Panc1 (cell line): ENCODE data around the gene ZCCHC24. TPM values are rescaled to one million over a fixed set of nuclear protein-coding genes. Genes with fewer than 3 reads are reported as not detected.

Experiments used
- ATAC-seq: fragments of 200-7000 bp; cut with Tn5 transposase; 2 replicates; pipeline ENCODE4 v1.9.1; 2020; ENCODE audit warnings: mild to moderate bottlenecking, moderate library complexity
- BruUV-seq: library from RNA; stranded (reverse); fragments of 400-500 nt; replicated peaks from 2 replicates; lab custom pipeline; 2021; lab: Mats Ljungman, UMichigan
- CTCF ChIA-PET: fragments of 300-600 bp; sonication (Branson Sonifier 250); formaldehyde crosslinking; loops from one replicate; lab custom pipeline; 2022; ENCODE audit warnings: antibody characterized with exemption; lab: Charles Lee
- POLR2A ChIA-PET: fragments of 300-600 bp; sonication (Branson Sonifier 250); formaldehyde crosslinking; loops from one replicate; lab custom pipeline; 2022; ENCODE audit warnings: antibody characterized with exemption; lab: Charles Lee
- DNase-seq: peaks from one replicate; pipeline ENCODE4 v3.0.0-alpha.2; 2010; ENCODE audit warnings: low read depth, low spot score
- H3K27ac ChIP-seq: 2 replicates; pipeline ENCODE4 v1.5.1; 2011; ENCODE audit warnings: mild to moderate bottlenecking, low read length, inconsistent platforms
- H3K27me3 ChIP-seq: fragments of 200-500 bp; sonication (Bioruptor generic); 2 replicates; pipeline ENCODE4 v1.6.0; 2014; ENCODE audit warnings: low read length, inconsistent platforms; ENCODE audit not compliant: control insufficient read depth, insufficient read depth
- H3K36me3 ChIP-seq: fragments of 200-500 bp; sonication (Bioruptor generic); 2 replicates; pipeline ENCODE4 v1.5.1; 2014; ENCODE audit warnings: inconsistent platforms, mild to moderate bottlenecking, low read length, moderate library complexity; ENCODE audit not compliant: control insufficient read depth, insufficient read depth
- H3K4me1 ChIP-seq: 2 replicates; pipeline ENCODE4 v1.5.1; 2011; ENCODE audit warnings: inconsistent platforms, mild to moderate bottlenecking, low read length, moderate library complexity; ENCODE audit not compliant: control insufficient read depth, insufficient read depth
- H3K4me3 ChIP-seq, 2 experiments: 2 replicates each; pipeline ENCODE4 v1.5.1; 2011 to 2012; ENCODE audit warnings: low read depth in 2 of 2, low read length in 2 of 2, mild to moderate bottlenecking in 2 of 2, inconsistent platforms in 1 of 2, moderate library complexity in 1 of 2
- H3K9me3 ChIP-seq: fragments of 200-500 bp; sonication (Bioruptor generic); 2 replicates; pipeline ENCODE4 v1.5.1; 2014; ENCODE audit warnings: low read depth, mild to moderate bottlenecking, inconsistent platforms, low read length, moderate library complexity; ENCODE audit not compliant: control insufficient read depth, insufficient read depth
- CTCF ChIP-seq: fragments of 450-650 bp; IDR thresholded peaks from 2 replicates; pipeline ENCODE4 v1.5.1; 2017; ENCODE audit warnings: mild to moderate bottlenecking
- POLR2AphosphoS5 ChIP-seq: IDR thresholded peaks from 2 replicates; pipeline ENCODE4 v1.6.1; 2012; ENCODE audit warnings: mild to moderate bottlenecking, low read depth, low read length, moderate library complexity
- SIN3A ChIP-seq: IDR thresholded peaks from 2 replicates; pipeline ENCODE4 v1.6.1; 2012; ENCODE audit warnings: low read depth, mild to moderate bottlenecking, low read length, moderate library complexity, borderline replicate concordance; ENCODE audit not compliant: insufficient read depth
- TCF7L2 ChIP-seq: IDR thresholded peaks from 2 replicates; pipeline ENCODE4 v1.6.1; 2011; ENCODE audit warnings: mild to moderate bottlenecking, low read depth, low read length, inconsistent platforms
- in situ Hi-C: cut with HindIII; loops from 2 replicates; pipeline ENCODE4 v1.10.0; 2016; ENCODE audit warnings: low sequenced_read_pairs, low pct_unique_long_range_greater_than_20kb
- intact Hi-C: fragments of 100-400 bp; cut with micrococcal nuclease; formaldehyde crosslinking; loops from one replicate; pipeline ENCODE4 v1.10.0; 2022; ENCODE audit not compliant: unreplicated experiment
- total RNA-seq: library from RNA; stranded (reverse); gene quantifications from one replicate; pipeline ENCODE4 v1.2.1, GENCODE V29; 2021; ENCODE audit not compliant: unreplicated experiment
- TF ChIP-seq, protein P1 (sequence below), 2 experiments: IDR thresholded peaks; 2 replicates each; pipeline ENCODE4 v1.6.1; 2011 to 2012; ENCODE audit warnings: low read depth in 2 of 2, control low read depth in 1 of 2, low read length in 1 of 2, mild to moderate bottlenecking in 1 of 2, moderate library complexity in 1 of 2; ENCODE audit not compliant: insufficient read depth in 1 of 2

ZCCHC24 gene
- total RNA-seq, 1 experiment from 2014 or later, result 7.8 TPM

- TF ChIP-seq POLR2AphosphoS5 (no peak), CTCF (no peak), TCF7L2 (no peak), SIN3A (no peak)
- TF ChIP-seq, protein P1, sequence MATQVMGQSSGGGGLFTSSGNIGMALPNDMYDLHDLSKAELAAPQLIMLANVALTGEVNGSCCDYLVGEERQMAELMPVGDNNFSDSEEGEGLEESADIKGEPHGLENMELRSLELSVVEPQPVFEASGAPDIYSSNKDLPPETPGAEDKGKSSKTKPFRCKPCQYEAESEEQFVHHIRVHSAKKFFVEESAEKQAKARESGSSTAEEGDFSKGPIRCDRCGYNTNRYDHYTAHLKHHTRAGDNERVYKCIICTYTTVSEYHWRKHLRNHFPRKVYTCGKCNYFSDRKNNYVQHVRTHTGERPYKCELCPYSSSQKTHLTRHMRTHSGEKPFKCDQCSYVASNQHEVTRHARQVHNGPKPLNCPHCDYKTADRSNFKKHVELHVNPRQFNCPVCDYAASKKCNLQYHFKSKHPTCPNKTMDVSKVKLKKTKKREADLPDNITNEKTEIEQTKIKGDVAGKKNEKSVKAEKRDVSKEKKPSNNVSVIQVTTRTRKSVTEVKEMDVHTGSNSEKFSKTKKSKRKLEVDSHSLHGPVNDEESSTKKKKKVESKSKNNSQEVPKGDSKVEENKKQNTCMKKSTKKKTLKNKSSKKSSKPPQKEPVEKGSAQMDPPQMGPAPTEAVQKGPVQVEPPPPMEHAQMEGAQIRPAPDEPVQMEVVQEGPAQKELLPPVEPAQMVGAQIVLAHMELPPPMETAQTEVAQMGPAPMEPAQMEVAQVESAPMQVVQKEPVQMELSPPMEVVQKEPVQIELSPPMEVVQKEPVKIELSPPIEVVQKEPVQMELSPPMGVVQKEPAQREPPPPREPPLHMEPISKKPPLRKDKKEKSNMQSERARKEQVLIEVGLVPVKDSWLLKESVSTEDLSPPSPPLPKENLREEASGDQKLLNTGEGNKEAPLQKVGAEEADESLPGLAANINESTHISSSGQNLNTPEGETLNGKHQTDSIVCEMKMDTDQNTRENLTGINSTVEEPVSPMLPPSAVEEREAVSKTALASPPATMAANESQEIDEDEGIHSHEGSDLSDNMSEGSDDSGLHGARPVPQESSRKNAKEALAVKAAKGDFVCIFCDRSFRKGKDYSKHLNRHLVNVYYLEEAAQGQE (IDR thresholded peaks at IDR 0.05; ENCODE audit: insufficient read depth in 1 of 2, low read depth in 2 of 2, low read length in 1 of 2), result no peak
- no peaks in the 10 kb centered on the region for H3K9me3 ChIP-seq
- POLR2A ChIA-PET, result no interaction called here
- no peaks in the 10 kb centered on the region for H3K36me3 ChIP-seq
- H3K27me3 ChIP-seq, result no peaks in the 10 kb centered on the region
- H3K4me3 ChIP-seq, result no peak overlapping the region
- CTCF ChIA-PET, result no interaction called here
- intact Hi-C loops (no loop called here), in situ Hi-C loops (no loop called here)
- H3K4me1 ChIP-seq, result no peaks in the 10 kb centered on the region; the same call in 1 of the 2 replicates
- DNase-seq (no peak), ATAC-seq (no peak)
- H3K27ac ChIP-seq, result no peak overlapping the region
- BruUV-seq, result no TSS peak
These were observed 34.9 kb downstream of the ZCCHC24 start for GRCh38 chr10:79410315-79411094.

GRCh38 chr10:79409726-79410085 lies 35.7 kb downstream of the ZCCHC24 start:
- ChIA-PET POLR2A (no interaction called here), CTCF (no interaction called here)
- Histone ChIP-seq H3K4me3 (no peak overlapping the region), H3K4me1 (no peaks in the 10 kb centered on the region; the same call in 1 of the 2 replicates), H3K27ac (no peak overlapping the region), H3K36me3 (no peaks in the 10 kb centered on the region), H3K27me3 (no peaks in the 10 kb centered on the region), H3K9me3 (no peaks in the 10 kb centered on the region)
- ATAC-seq, result no peak
- TF ChIP-seq POLR2AphosphoS5, result no peak
- no TSS peak for BruUV-seq
- intact Hi-C loops (no loop called here), in situ Hi-C loops (no loop called here)
- no peak for DNase-seq
